K562 (cell line): ENCODE data around the gene NFE2. TPM values are rescaled to one million over a fixed set of nuclear protein-coding genes. Genes with fewer than 3 reads are reported as not detected.

Experiments used
- CCNT2 ChIP-seq: IDR thresholded peaks from 2 replicates; pipeline ENCODE4 v1.6.1; 2011; ENCODE audit warnings: borderline replicate concordance, low read depth, mild to moderate bottlenecking, moderate library complexity, mixed read lengths, low read length; ENCODE audit not compliant: insufficient read length; ENCODE audit errors: extremely low read depth
- CEBPB ChIP-seq: fragments of 450-650 bp; IDR thresholded peaks from 2 replicates; pipeline ENCODE4 v1.6.1; 2016; ENCODE audit warnings: missing genetic modification characterization, missing compliant biosample characterization
- CHD1 ChIP-seq: fragments of 200-600 bp; sonication (generic); IDR thresholded peaks from one replicate; pipeline ENCODE4 v1.6.1; 2012; ENCODE audit warnings: mild to moderate bottlenecking, moderate library complexity, low read length, inconsistent platforms
- GABPB1 ChIP-seq: sonication (generic); formaldehyde crosslinking; IDR thresholded peaks from 2 replicates; pipeline ENCODE4 v1.8.0; 2022; ENCODE audit warnings: mild to moderate bottlenecking, missing genetic modification reagents
- GATA2 ChIP-seq: sonication (generic); formaldehyde crosslinking; IDR thresholded peaks from 2 replicates; pipeline ENCODE4 v1.4.0; 2020; ENCODE audit warnings: mild to moderate bottlenecking, missing genetic modification reagents
- JUNB ChIP-seq: fragments of 450-650 bp; formaldehyde crosslinking; conservative IDR thresholded peaks from 2 replicates; pipeline ENCODE4 v1.4.0; 2020; ENCODE audit warnings: mild to moderate bottlenecking
- LEF1 ChIP-seq: fragments of 450-650 bp; IDR thresholded peaks from 2 replicates; pipeline ENCODE4 v1.6.1; 2016; ENCODE audit warnings: mild to moderate bottlenecking
- MAZ ChIP-seq, 2 experiments: fragments of 450-650 bp in 1 of 2; sonication (generic) in 1 of 2; formaldehyde crosslinking; IDR thresholded peaks in 1 of 2; conservative IDR thresholded peaks in 1 of 2; 2 replicates each; pipeline versions ENCODE4 v1.4.0 to v1.5.0; 2020; ENCODE audit warnings: mild to moderate bottlenecking in 1 of 2, missing genetic modification reagents in 1 of 2
- MECOM ChIP-seq: fragments of 250-450 bp; sonication (Bioruptor Pico); IDR thresholded peaks from 2 replicates; pipeline ENCODE4 v1.8.0; 2022; ENCODE audit warnings: inconsistent platforms
- MLLT1 ChIP-seq, 2 experiments: fragments of 450-650 bp; IDR thresholded peaks; 2 replicates each; pipeline ENCODE4 v1.6.1; 2016
- NCOA1 ChIP-seq: fragments of 450-650 bp; IDR thresholded peaks from 2 replicates; pipeline ENCODE4 v1.6.1; 2016; ENCODE audit warnings: low read depth
- NFXL1 ChIP-seq: fragments of 450-650 bp; formaldehyde crosslinking; IDR thresholded peaks from 2 replicates; pipeline ENCODE4 v1.4.0; 2021; ENCODE audit warnings: mild to moderate bottlenecking
- RBM17 ChIP-seq: fragments of 200-400 bp; formaldehyde crosslinking; IDR thresholded peaks from 2 replicates; pipeline ENCODE4 v1.6.1; 2017; ENCODE audit warnings: low read depth, mild to moderate bottlenecking, low read length, borderline replicate concordance
- RBM34 ChIP-seq: fragments of 200-400 bp; formaldehyde crosslinking; IDR thresholded peaks from 2 replicates; pipeline ENCODE4 v1.6.1; 2018; ENCODE audit warnings: low read length, borderline replicate concordance; ENCODE audit not compliant: insufficient read depth
- SNIP1 ChIP-seq: fragments of 450-650 bp; IDR thresholded peaks from 2 replicates; pipeline ENCODE4 v1.7.1; 2017; ENCODE audit warnings: low read depth, mild to moderate bottlenecking
- TCF15 ChIP-seq: fragments of 250-450 bp; sonication (Bioruptor Pico); IDR thresholded peaks from 2 replicates; pipeline ENCODE4 v1.8.0; 2022; ENCODE audit warnings: moderate library complexity, mild to moderate bottlenecking, inconsistent platforms
- XRCC3 ChIP-seq: fragments of 450-650 bp; IDR thresholded peaks from 2 replicates; pipeline ENCODE4 v1.6.1; 2017; ENCODE audit warnings: mild to moderate bottlenecking, moderate library complexity
- ZNF253 ChIP-seq: fragments of 250-450 bp; sonication (Bioruptor Pico); conservative IDR thresholded peaks from 2 replicates; pipeline ENCODE4 v1.6.1; 2021; ENCODE audit warnings: mild to moderate bottlenecking
- ZNF280B ChIP-seq: fragments of 250-450 bp; sonication (Bioruptor Pico); IDR thresholded peaks from 2 replicates; pipeline ENCODE4 v1.5.1; 2021; ENCODE audit warnings: mild to moderate bottlenecking
- ZNF717 ChIP-seq: fragments of 250-450 bp; sonication (Bioruptor Pico); IDR thresholded peaks from 2 replicates; pipeline ENCODE4 v1.5.0; 2021
- ZNF785 ChIP-seq: fragments of 250-450 bp; sonication (Bioruptor Pico); IDR thresholded peaks from 2 replicates; pipeline ENCODE4 v1.4.0; 2020; ENCODE audit warnings: mild to moderate bottlenecking
- polyA plus RNA-seq, 8 experiments: library from polyadenylated mRNA; depleted of rRNA in 4 of 8; stranded (reverse) in 5 of 8; unstranded in 3 of 8; fragments of >200 nt; fragmentation: Nextera tagmentation in 2 of 8; fragmentation: Illumina TruSeq in 1 of 8; extraction: Ambion mirVana in 2 of 8; extraction: Trizol in 1 of 8; gene quantifications; 2 replicates each; pipeline versions ENCODE4 v1.2.1 to v1.2.3, GENCODE V29; 2011 to 2014; ENCODE audit warnings: inconsistent platforms in 1 of 8, missing spikeins in 1 of 8
- total RNA-seq, 7 experiments: library from RNA; depleted of rRNA in 6 of 7; stranded (reverse); fragments of >200 nt in 6 of 7; fragmentation: Illumina TruSeq in 2 of 7; extraction: Trizol in 2 of 7; gene quantifications; 2 replicates each; pipeline versions ENCODE4 v1.2.1 to v1.2.3, GENCODE V29; 2011 to 2021; ENCODE audit warnings: low replicate concordance in 1 of 7
- TF ChIP-seq, protein P1 (sequence below), 2 experiments: fragments of 200-800 bp in 1 of 2; sonication (Bioruptor generic) in 1 of 2; sonication (generic) in 1 of 2; formaldehyde crosslinking in 1 of 2; IDR thresholded peaks in 1 of 2; conservative IDR thresholded peaks in 1 of 2; 2 replicates each; pipeline versions ENCODE4 v1.5.0 to v1.6.1; 2016 to 2020; ENCODE audit warnings: missing compliant biosample characterization in 1 of 2, missing genetic modification characterization in 1 of 2, missing genetic modification reagents in 1 of 2
- TF ChIP-seq, protein P2 (sequence below), 2 experiments: fragments of 450-650 bp in 1 of 2; sonication (generic) in 1 of 2; formaldehyde crosslinking in 1 of 2; IDR thresholded peaks in 1 of 2; conservative IDR thresholded peaks in 1 of 2; 2 replicates each; pipeline versions ENCODE4 v1.6.1 to v1.8.1; 2016 to 2023; ENCODE audit warnings: mild to moderate bottlenecking in 2 of 2, moderate library complexity in 2 of 2, inconsistent platforms in 1 of 2, missing genetic modification reagents in 1 of 2

Gene NFE2
- total and polyA plus RNA-seq, 9 of the 15 experiments (the other 6 are each of a cell fraction or from before 2014, with no cell fraction given) = 12.3 to 282 (median 208) TPM

DNA sequence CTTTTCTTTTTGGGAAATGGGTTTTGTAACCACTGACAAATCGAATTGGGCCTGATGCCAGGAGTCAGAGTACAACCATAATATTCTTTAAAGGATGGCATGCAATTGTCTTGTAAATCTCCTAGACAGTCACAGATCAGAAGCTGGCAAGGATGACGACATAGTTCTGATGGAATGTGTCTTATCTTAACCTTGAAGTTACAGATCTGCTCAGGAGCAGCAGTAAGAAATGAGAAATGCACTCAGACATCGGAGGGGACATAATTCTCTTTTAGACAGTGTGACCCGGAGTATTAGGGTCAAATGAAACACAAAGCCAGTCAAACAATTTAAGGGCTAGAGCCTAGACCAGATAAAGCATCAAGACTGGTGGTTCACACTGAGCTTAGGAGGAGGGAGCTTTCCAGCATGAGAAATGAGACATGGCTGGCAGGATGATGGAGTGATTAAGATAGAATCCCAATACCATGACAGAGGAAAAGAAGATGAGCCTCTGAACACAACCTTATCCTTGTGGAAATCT, 38.4 kb downstream of the NFE2 start (continued):
- TF ChIP-seq MAZ (CRISPR knock-in tag; conservative IDR thresholded peaks at IDR 0.05 in 1 of 2, IDR thresholded peaks at IDR 0.05 in 1 of 2) (peak in 1 of 2 experiments; percentile 26; a peak in 1 of 4 replicates), TCF15 (CRISPR knock-in tag) (no peak), ZNF280B (CRISPR knock-in tag) (no peak), ZNF717 (CRISPR knock-in tag) (no peak), ZNF785 (CRISPR knock-in tag) (no peak), GATA2 (0 out of 2 replicates have a peak, but pooled peaks have one; percentile 14), RBM17 (no peak), NFXL1 (CRISPR knock-in tag) (no peak), CHD1 (no peak), RBM34 (no peak), JUNB (no peak), MLLT1 (IDR thresholded peaks at IDR 0.05) (0 out of 4 replicates have a peak, but pooled peaks of 1 of the 2 experiments have one; percentile 22), GABPB1 (no peak), NCOA1 (0 out of 2 replicates have a peak, but pooled peaks have one; percentile 49), SNIP1 (no peak), XRCC3 (no peak), ZNF253 (CRISPR knock-in tag) (no peak), CEBPB (tag) (peak; percentile 86), LEF1 (peak; percentile 61; the same call in 1 of the 2 replicates), CCNT2 (no peak), MECOM (CRISPR knock-in tag) (peak; percentile 89)
- TF ChIP-seq, protein P1, sequence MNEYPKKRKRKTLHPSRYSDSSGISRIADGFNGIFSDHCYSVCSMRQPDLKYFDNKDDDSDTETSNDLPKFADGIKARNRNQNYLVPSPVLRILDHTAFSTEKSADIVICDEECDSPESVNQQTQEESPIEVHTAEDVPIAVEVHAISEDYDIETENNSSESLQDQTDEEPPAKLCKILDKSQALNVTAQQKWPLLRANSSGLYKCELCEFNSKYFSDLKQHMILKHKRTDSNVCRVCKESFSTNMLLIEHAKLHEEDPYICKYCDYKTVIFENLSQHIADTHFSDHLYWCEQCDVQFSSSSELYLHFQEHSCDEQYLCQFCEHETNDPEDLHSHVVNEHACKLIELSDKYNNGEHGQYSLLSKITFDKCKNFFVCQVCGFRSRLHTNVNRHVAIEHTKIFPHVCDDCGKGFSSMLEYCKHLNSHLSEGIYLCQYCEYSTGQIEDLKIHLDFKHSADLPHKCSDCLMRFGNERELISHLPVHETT (CRISPR knock-in tag; conservative IDR thresholded peaks at IDR 0.05 in 1 of 2, IDR thresholded peaks at IDR 0.05 in 1 of 2) = peak in 1 of 2 experiments; percentile 26; a peak in 1 of 4 replicates
- TF ChIP-seq, protein P2, sequence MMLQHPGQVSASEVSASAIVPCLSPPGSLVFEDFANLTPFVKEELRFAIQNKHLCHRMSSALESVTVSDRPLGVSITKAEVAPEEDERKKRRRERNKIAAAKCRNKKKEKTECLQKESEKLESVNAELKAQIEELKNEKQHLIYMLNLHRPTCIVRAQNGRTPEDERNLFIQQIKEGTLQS (IDR thresholded peaks at IDR 0.05) = peak; percentile 97
- TF ChIP-seq, protein P2 (CRISPR knock-in tag; conservative IDR thresholded peaks at IDR 0.05) = no peak
